ENCODE measurements around the gene PTCHD1. TPM values are rescaled to one million over a fixed set of nuclear protein-coding genes. Genes with fewer than 3 reads are reported as not detected.

Gene PTCHD1
- total RNA-seq, 1 donor from 2014 or later: 1.3 TPM

DNA sequence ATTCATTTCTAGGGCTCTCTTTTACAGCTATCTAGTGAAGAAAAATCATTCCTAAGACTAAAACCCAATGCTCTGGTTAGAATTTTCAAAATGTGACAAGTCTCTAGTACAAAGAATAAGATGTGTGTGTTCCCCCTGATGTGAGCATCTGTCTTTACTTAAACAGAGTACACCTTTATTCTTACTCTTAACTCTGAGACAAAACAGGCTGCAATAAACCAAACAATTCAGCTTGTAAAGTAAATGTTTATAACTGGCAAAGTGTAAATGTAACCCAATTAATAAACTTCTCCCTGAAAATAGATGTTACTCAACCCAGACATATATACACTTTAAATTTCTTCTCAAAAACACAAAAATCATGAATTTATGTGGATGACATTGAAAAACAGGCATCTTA lies 51.6 kb downstream of the PTCHD1 start:
- TF ChIP-seq, protein P1, sequence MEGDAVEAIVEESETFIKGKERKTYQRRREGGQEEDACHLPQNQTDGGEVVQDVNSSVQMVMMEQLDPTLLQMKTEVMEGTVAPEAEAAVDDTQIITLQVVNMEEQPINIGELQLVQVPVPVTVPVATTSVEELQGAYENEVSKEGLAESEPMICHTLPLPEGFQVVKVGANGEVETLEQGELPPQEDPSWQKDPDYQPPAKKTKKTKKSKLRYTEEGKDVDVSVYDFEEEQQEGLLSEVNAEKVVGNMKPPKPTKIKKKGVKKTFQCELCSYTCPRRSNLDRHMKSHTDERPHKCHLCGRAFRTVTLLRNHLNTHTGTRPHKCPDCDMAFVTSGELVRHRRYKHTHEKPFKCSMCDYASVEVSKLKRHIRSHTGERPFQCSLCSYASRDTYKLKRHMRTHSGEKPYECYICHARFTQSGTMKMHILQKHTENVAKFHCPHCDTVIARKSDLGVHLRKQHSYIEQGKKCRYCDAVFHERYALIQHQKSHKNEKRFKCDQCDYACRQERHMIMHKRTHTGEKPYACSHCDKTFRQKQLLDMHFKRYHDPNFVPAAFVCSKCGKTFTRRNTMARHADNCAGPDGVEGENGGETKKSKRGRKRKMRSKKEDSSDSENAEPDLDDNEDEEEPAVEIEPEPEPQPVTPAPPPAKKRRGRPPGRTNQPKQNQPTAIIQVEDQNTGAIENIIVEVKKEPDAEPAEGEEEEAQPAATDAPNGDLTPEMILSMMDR (IDR thresholded peaks at IDR 0.05; ENCODE audit: partially characterized antibody, unreplicated experiment): no peak
- Mint-ChIP-seq H3K27me3 (ENCODE audit: unreplicated experiment) (no peaks in the 10 kb centered on the region), H3K9me3 (ENCODE audit: unreplicated experiment) (no peaks in the 10 kb centered on the region), H3K36me3 (ENCODE audit: unreplicated experiment) (no peaks in the 10 kb centered on the region), H3K4me1 (ENCODE audit: low read depth, unreplicated experiment) (peaks cover 12% of the 10 kb centered on the region), H3K27ac (ENCODE audit: unreplicated experiment) (no peak overlapping the region), H3K4me3 (ENCODE audit: unreplicated experiment) (no peak overlapping the region)
- no peak for DNase-seq

DNA sequence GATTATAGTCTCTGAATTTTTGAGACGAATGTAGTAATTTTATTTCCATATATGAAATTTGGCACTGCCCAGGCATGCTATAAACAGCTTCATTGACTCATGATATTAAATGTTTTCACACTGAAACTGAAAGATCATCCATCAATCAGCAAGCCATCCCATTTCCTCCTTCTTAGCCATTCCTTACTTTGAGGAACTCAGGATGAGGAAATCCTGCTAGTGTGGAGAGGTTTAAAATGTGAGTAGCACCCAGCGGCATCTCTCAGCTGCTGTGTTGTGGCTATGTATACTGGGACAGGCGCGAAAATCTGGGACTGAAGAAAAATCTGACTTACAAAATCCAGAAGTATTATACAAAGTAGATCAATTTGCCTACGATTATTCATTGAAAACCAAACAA lies 52.1 kb downstream of the PTCHD1 start:
- no peak for DNase-seq
- H3K27ac Mint-ChIP-seq (ENCODE audit: unreplicated experiment): peak overlapping the region; percentile 52
- H3K36me3 Mint-ChIP-seq (ENCODE audit: unreplicated experiment): no peaks in the 10 kb centered on the region
- TF ChIP-seq, protein P1 (IDR thresholded peaks at IDR 0.05; ENCODE audit: partially characterized antibody, unreplicated experiment): no peak
- H3K27me3 Mint-ChIP-seq (ENCODE audit: unreplicated experiment): no peaks in the 10 kb centered on the region
- H3K4me3 Mint-ChIP-seq (ENCODE audit: unreplicated experiment): no peak overlapping the region
- peaks cover 12% of the 10 kb centered on the region for H3K4me1 Mint-ChIP-seq (ENCODE audit: low read depth, unreplicated experiment)
- no peaks in the 10 kb centered on the region for H3K9me3 Mint-ChIP-seq (ENCODE audit: unreplicated experiment)

DNA sequence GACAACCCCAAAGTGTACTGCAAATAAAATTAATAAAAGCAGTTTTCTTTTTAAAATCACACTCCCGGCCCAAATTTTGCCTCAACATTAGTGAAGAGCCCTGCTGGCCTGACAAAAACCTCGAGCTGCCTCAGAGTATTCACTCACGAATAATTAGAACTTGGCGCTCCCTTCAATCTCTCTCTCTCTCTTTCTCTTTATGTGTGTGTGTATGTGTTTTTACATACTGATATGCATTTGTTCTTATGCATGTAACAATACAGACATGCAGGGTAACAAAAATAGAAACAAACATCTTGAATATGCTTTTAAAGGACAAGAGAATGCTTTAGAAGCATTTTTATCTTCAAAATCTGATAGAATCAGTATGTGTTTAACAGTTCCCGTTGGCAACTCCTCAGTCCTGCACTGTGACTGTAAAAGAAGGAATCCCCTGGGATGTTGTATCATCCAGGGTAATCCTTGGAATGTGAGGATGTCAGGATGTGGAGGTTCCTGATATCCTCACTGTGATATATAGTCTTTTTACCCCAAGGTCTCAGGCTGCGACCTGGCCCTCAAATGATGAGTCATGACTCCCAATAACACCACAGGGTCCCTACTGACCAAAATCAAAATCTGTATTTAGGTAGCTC lies 53.0 kb downstream of the PTCHD1 start:
- Mint-ChIP-seq H3K4me3 (ENCODE audit: unreplicated experiment) (peak overlapping the region; percentile 20), H3K27ac (ENCODE audit: unreplicated experiment) (no peak overlapping the region), H3K4me1 (ENCODE audit: low read depth, unreplicated experiment) (peaks cover 9% of the 10 kb centered on the region), H3K9me3 (ENCODE audit: unreplicated experiment) (no peaks in the 10 kb centered on the region), H3K27me3 (ENCODE audit: unreplicated experiment) (no peaks in the 10 kb centered on the region), H3K36me3 (ENCODE audit: unreplicated experiment) (no peaks in the 10 kb centered on the region)
- no peak for DNase-seq
- TF ChIP-seq, protein P1 (IDR thresholded peaks at IDR 0.05; ENCODE audit: partially characterized antibody, unreplicated experiment): no peak

DNA sequence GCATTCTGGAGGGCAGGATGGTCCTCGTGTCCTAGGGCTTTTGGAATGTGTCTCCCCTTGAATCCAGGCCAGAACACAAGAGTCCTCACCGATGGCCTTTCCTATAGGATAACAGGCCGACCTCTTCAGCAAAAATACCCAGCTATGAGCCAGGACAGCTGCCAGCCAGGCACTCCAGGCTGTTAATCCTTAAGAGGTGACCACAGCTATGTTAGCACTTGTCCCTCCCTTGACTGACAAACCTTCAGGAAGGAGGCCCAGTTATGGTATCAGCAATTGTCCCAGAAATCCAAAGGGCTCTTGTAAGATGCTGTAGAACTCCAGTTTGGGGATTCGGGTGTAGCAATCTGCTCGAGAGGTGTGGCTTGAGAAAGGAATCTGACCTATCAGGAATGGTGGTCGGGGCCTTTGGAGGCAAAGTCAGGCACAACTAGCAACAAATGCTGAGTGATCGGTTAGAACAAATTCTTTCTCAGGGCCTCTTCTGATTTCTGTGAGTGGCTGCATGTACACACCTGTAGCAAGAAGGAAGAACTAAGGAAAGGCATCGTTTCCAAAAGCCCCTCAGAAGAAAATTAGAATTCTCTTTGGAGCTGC lies 54.6 kb downstream of the PTCHD1 start:
- DNase-seq: no peak
- peaks cover 2% of the 10 kb centered on the region for H3K27me3 Mint-ChIP-seq (ENCODE audit: unreplicated experiment)
- H3K27ac Mint-ChIP-seq (ENCODE audit: unreplicated experiment): no peak overlapping the region
- H3K4me1 Mint-ChIP-seq (ENCODE audit: low read depth, unreplicated experiment): peaks cover 9% of the 10 kb centered on the region
- no peak overlapping the region for H3K4me3 Mint-ChIP-seq (ENCODE audit: unreplicated experiment)
- no peaks in the 10 kb centered on the region for H3K9me3 Mint-ChIP-seq (ENCODE audit: unreplicated experiment)
- H3K36me3 Mint-ChIP-seq (ENCODE audit: unreplicated experiment): no peaks in the 10 kb centered on the region
- TF ChIP-seq, protein P1 (IDR thresholded peaks at IDR 0.05; ENCODE audit: partially characterized antibody, unreplicated experiment): no peak

DNA sequence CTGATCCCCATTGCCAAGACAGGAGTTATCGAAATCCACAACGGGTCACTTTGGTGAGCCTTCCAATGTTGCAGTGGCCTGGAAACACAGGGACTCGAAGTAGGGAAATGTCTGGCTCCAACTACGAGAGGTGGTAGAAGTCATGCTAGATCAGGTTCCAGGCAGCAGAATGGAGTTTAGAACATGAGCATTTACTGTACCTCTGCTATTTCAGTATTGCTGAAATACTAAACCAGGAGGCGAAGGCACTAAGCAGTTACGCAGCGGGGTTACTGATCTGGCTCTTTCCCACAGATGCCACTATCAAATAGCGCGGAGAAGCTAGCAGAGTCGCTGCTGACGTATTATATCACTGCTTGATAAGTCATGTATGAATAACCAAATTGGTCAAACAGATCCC lies 56.3 kb downstream of the PTCHD1 start:
- Mint-ChIP-seq H3K4me1 (ENCODE audit: low read depth, unreplicated experiment) (peaks cover 5% of the 10 kb centered on the region), H3K36me3 (ENCODE audit: unreplicated experiment) (no peaks in the 10 kb centered on the region), H3K9me3 (ENCODE audit: unreplicated experiment) (no peaks in the 10 kb centered on the region), H3K27ac (ENCODE audit: unreplicated experiment) (no peak overlapping the region), H3K4me3 (ENCODE audit: unreplicated experiment) (no peak overlapping the region), H3K27me3 (ENCODE audit: unreplicated experiment) (peaks cover 2% of the 10 kb centered on the region)
- DNase-seq: no peak
- TF ChIP-seq, protein P1 (IDR thresholded peaks at IDR 0.05; ENCODE audit: partially characterized antibody, unreplicated experiment): no peak
